ENCODE results near the gene MYG1.
"Not testable (repeated sequence)": the region's sequence is repeated elsewhere in the genome, so short reads cannot be mapped to it uniquely, and the experiment has no call there.

- TF ChIP-seq POLR2A, CTCF (IDR thresholded peaks at IDR 0.05): not testable (repeated sequence)
Measured at GRCh38 chr12:53332339-53332738, 32.8 kb downstream of the MYG1 start.

Measured in Peyer's patch (tissue), 4 donors.